Smooth muscle cell (in vitro differentiated cells): ENCODE results near the gene SLC26A9. TPM values are rescaled to one million over a fixed set of nuclear protein-coding genes. Genes with fewer than 3 reads are reported as not detected.

Experiments used
- DNase-seq: peaks from one replicate; lab custom pipeline; 2025; ENCODE audit not compliant: unreplicated experiment; lab: John Stamatoyannopoulos, UW
- H2AFZ ChIP-seq: fragments of 200-600 bp; sonication (generic); 2 replicates; pipeline ENCODE4 v1.6.0; 2016; ENCODE audit warnings: antibody characterized with exemption, low read depth, mild to moderate bottlenecking
- H3F3A ChIP-seq: fragments of 200-600 bp; sonication (generic); 2 replicates; pipeline ENCODE4 v1.6.0; 2017; ENCODE audit warnings: antibody characterized with exemption, low read depth
- H3K27ac ChIP-seq: fragments of 200-600 bp; sonication (generic); 2 replicates; pipeline ENCODE4 v1.5.1; 2016; ENCODE audit warnings: low read depth, mild to moderate bottlenecking
- H3K27me3 ChIP-seq: fragments of 200-600 bp; sonication (generic); 2 replicates; pipeline ENCODE4 v1.6.1; 2016; ENCODE audit warnings: low read depth, mild to moderate bottlenecking
- H3K36me3 ChIP-seq: fragments of 200-600 bp; sonication (generic); 2 replicates; pipeline ENCODE4 v1.5.1; 2016; ENCODE audit warnings: low read depth
- H3K4me1 ChIP-seq: fragments of 200-600 bp; sonication (generic); 2 replicates; pipeline ENCODE4 v1.5.1; 2016; ENCODE audit warnings: low read depth
- H3K4me2 ChIP-seq: fragments of 200-600 bp; sonication (generic); 2 replicates; pipeline ENCODE4 v1.6.0; 2016; ENCODE audit warnings: mild to moderate bottlenecking
- H3K4me3 ChIP-seq: fragments of 200-600 bp; sonication (generic); 2 replicates; pipeline ENCODE4 v1.5.1; 2016; ENCODE audit warnings: mild to moderate bottlenecking
- H3K79me2 ChIP-seq: fragments of 200-600 bp; sonication (generic); 2 replicates; pipeline ENCODE4 v1.6.0; 2016; ENCODE audit warnings: low read depth, mild to moderate bottlenecking
- H3K9ac ChIP-seq: fragments of 200-600 bp; sonication (generic); 2 replicates; pipeline ENCODE4 v1.6.0; 2016; ENCODE audit warnings: low read depth
- H3K9me3 ChIP-seq: fragments of 200-600 bp; sonication (generic); replicated peaks from 2 replicates; pipeline ENCODE4 v1.5.1; 2016; ENCODE audit warnings: low read depth
- H4K20me1 ChIP-seq: fragments of 200-600 bp; sonication (generic); 2 replicates; pipeline ENCODE4 v1.6.0; 2016; ENCODE audit warnings: low read depth
- WGBS: methylation state at CpG from one replicate; pipeline ENCODE4 v1.1.7; 2016; ENCODE audit warnings: low lambda C conversion rate; 5-methylcytosine and 5-hydroxymethylcytosine counted together
- polyA plus RNA-seq: library from polyadenylated mRNA; unstranded; fragments of >200 nt; fragmentation: Nextera tagmentation; extraction: Ambion mirVana; gene quantifications from 2 replicates; pipeline ENCODE4 v1.2.1, GENCODE V29; 2016
- total RNA-seq: library from RNA; depleted of rRNA; stranded (reverse); fragments of >200 nt; gene quantifications from 2 replicates; pipeline ENCODE4 v1.2.3, GENCODE V29; 2014
- TF ChIP-seq, protein P1 (sequence below): fragments of 200-600 bp; sonication (generic); IDR thresholded peaks from 2 replicates; pipeline ENCODE4 v1.5.1; 2017; ENCODE audit warnings: borderline replicate concordance, mild to moderate bottlenecking, antibody characterized with exemption; ENCODE audit not compliant: insufficient read depth, poor library complexity, severe bottlenecking

SLC26A9 gene
- total and polyA plus RNA-seq, 2 experiments from 2014 or later, result not detected

DNA sequence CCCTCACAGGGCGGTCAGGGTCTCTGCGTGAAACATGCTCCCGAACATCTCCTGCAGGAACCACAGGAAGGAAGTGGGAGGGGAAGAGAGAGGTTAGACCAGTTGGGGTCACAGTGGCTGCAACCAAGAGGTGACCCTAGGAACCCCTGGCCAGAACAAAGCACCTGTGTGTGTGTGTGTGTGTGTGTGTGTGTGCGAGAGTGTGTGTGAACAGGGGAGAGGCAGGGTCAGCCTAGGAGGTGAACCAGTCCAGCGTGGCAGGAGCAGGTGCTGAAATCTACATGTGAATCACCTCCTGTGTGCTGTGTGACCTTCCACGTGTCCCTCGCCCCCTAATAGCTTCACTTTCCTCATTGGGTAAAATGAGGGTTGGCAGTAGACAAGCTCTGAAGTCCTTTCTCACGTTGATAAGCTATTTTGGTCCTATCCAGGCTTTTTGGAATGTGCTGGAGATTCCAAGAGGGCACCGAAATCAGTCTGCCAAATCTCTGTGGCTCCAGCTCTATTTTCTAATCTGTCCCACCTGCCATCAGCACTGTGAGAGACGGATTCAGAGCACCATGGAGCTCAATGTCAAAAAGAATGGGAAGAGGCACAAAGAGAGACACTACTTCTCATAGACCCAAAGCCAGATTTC, 27.8 kb downstream of the SLC26A9 start:
- Histone ChIP-seq H4K20me1 (no peaks in the 10 kb centered on the region), H2AFZ (no peak overlapping the region), H3K4me1 (no peaks in the 10 kb centered on the region), H3K9me3 (no peaks in the 10 kb centered on the region), H3K4me2 (no peak overlapping the region), H3K36me3 (no peaks in the 10 kb centered on the region), H3K9ac (no peak overlapping the region), H3K4me3 (no peak overlapping the region), H3K27me3 (peaks cover 6% of the 10 kb centered on the region), H3F3A (no peaks in the 10 kb centered on the region), H3K79me2 (no peaks in the 10 kb centered on the region), H3K27ac (no peak overlapping the region)
- WGBS, result 86% methylated on average over 10 of the region's 10 CpGs
- TF ChIP-seq, protein P1, sequence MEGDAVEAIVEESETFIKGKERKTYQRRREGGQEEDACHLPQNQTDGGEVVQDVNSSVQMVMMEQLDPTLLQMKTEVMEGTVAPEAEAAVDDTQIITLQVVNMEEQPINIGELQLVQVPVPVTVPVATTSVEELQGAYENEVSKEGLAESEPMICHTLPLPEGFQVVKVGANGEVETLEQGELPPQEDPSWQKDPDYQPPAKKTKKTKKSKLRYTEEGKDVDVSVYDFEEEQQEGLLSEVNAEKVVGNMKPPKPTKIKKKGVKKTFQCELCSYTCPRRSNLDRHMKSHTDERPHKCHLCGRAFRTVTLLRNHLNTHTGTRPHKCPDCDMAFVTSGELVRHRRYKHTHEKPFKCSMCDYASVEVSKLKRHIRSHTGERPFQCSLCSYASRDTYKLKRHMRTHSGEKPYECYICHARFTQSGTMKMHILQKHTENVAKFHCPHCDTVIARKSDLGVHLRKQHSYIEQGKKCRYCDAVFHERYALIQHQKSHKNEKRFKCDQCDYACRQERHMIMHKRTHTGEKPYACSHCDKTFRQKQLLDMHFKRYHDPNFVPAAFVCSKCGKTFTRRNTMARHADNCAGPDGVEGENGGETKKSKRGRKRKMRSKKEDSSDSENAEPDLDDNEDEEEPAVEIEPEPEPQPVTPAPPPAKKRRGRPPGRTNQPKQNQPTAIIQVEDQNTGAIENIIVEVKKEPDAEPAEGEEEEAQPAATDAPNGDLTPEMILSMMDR, result no peak
- no peak for DNase-seq

DNA sequence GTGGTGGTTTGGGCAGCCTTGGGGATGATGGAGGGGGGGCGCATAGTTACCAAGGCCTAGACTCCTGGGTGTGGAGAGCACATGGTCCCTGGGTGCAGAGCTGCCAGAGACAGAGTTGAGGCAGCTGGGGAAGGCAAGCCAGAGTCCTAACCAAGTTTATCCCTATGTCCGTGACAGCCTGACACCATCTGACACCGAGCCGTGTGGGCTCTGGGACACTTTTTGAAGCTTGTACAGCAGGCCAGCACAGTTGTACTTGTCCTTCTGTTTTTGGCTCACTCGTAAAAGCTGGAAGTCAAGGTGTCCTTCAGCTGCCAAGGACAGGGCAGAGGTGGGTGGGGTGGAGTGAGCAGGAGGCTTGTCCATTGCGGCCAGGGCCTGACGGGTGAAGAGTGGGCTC, 28.5 kb downstream of the SLC26A9 start:
- no peaks in the 10 kb centered on the region for H3F3A ChIP-seq
- no peak for DNase-seq
- peaks cover 6% of the 10 kb centered on the region for H3K27me3 ChIP-seq
- no peaks in the 10 kb centered on the region for H4K20me1 ChIP-seq
- no peak overlapping the region for H2AFZ ChIP-seq
- H3K4me1 ChIP-seq, result no peaks in the 10 kb centered on the region
- no peak overlapping the region for H3K4me3 ChIP-seq
- H3K9me3 ChIP-seq, result no peaks in the 10 kb centered on the region
- H3K79me2 ChIP-seq, result no peaks in the 10 kb centered on the region
- no peak overlapping the region for H3K9ac ChIP-seq
- H3K4me2 ChIP-seq, result no peak overlapping the region
- H3K27ac ChIP-seq, result no peak overlapping the region
- WGBS, result 95% methylated on average over 7 of the region's 7 CpGs
- TF ChIP-seq, protein P1, result no peak
- H3K36me3 ChIP-seq, result no peaks in the 10 kb centered on the region

DNA sequence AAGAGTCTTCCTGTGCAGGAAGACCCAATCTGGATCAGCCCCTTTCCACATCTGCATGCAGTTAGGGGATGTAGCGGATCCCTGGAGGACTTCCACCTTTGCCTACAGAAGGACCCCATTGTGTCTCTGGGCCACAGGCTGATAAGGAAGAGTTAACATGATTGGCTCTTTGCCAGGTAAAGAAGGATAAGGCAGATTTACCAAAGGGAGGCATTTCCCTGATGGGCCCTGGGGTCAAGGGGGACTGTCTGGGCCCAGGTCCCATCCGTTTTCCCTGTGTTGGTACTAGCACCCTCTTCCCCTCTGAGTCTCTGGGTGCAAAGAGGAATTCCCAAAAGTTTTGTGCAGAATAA, 29.1 kb downstream of the SLC26A9 start:
- Histone ChIP-seq H3K27ac (no peak overlapping the region), H3K4me3 (no peak overlapping the region), H4K20me1 (no peaks in the 10 kb centered on the region), H3K79me2 (no peaks in the 10 kb centered on the region), H3K36me3 (no peaks in the 10 kb centered on the region), H3K4me2 (no peak overlapping the region), H3F3A (no peaks in the 10 kb centered on the region), H3K4me1 (no peaks in the 10 kb centered on the region), H3K9ac (no peak overlapping the region), H3K27me3 (peaks cover 6% of the 10 kb centered on the region), H2AFZ (no peak overlapping the region), H3K9me3 (no peaks in the 10 kb centered on the region)
- TF ChIP-seq, protein P1, result no peak
- DNase-seq, result no peak
- 94% methylated on average over 2 of the region's 2 CpGs for WGBS
